K562 (cell line): ENCODE measurements around the gene POP7. TPM values are rescaled to one million over a fixed set of nuclear protein-coding genes. Genes with fewer than 3 reads are reported as not detected.
A peak's percentile ranks its signal among the peaks of the same experiment; 100 is the strongest.

Experiments
- ATAC-seq: fragments of 200-7000 bp; cut with Tn5 transposase; 3 replicates; pipeline ENCODE4 v1.9.1; 2020; ENCODE audit warnings: moderate library complexity
- BruUV-seq: library from RNA; stranded (reverse); fragments of 400-500 nt; replicated peaks from 2 replicates; lab custom pipeline; 2021; lab: Mats Ljungman, UMichigan
- CTCF ChIA-PET: fragments of 300-600 bp; formaldehyde crosslinking; extraction: SDS; loops from one replicate; lab custom pipeline; 2021; ENCODE audit warnings: low intra/inter-chr PET ratio; lab: Yijun Ruan, JAX
- POLR2A ChIA-PET: fragments of 300-600, 350-650 bp; sonication (Branson Sonifier 250); formaldehyde crosslinking; extraction: SDS; loops from one replicate; lab custom pipeline; 2021; ENCODE audit warnings: antibody characterized with exemption, inconsistent platforms; lab: Yijun Ruan, JAX
- DNase-seq, 4 experiments: peaks; one replicate each; pipeline versions ENCODE4 v3.0.0 to v3.0.0-alpha.2; 2011 to 2018; ENCODE audit warnings: low spot score in 3 of 4, mixed read lengths in 3 of 4; ENCODE audit errors: extremely low read depth in 1 of 4
- FAIRE-seq: peaks from 2 replicates; lab custom pipeline; 2011; peaks lifted over from hg19 to GRCh38; lab: Jason Lieb, UNC
- H2AFZ ChIP-seq: 2 replicates; pipeline ENCODE4 v1.6.0; 2011; ENCODE audit warnings: low read depth, low read length, control low read depth, inconsistent platforms
- H3K27ac ChIP-seq: fragments of 200-600 bp; 3 replicates; pipeline ENCODE4 v1.8.0; 2011; ENCODE audit warnings: low read depth, mild to moderate bottlenecking, control low read depth, inconsistent platforms, low read length, moderate library complexity, mixed read lengths; ENCODE audit errors: extremely low read depth
- H3K27me3 ChIP-seq, 2 experiments: fragments of 300-600 bp in 1 of 2; 2 replicates in 1 of 2; 3 replicates in 1 of 2; pipeline versions ENCODE4 v1.6.0 to v1.8.0; 2011; ENCODE audit warnings: inconsistent platforms in 2 of 2, low read length in 2 of 2, mild to moderate bottlenecking in 1 of 2, mixed read lengths in 1 of 2, moderate library complexity in 1 of 2; ENCODE audit not compliant: control insufficient read depth in 2 of 2, insufficient read depth in 2 of 2
- H3K36me3 ChIP-seq: fragments of 300-600 bp; 3 replicates; pipeline ENCODE4 v1.8.0; 2011; ENCODE audit warnings: mild to moderate bottlenecking, low read length, inconsistent platforms; ENCODE audit not compliant: control insufficient read depth, insufficient read depth
- H3K4me1 ChIP-seq, 2 experiments: fragments of 200-600 bp in 1 of 2; replicated peaks in 1 of 2; 2 replicates in 1 of 2; 3 replicates in 1 of 2; pipeline versions ENCODE4 v1.5.1 to v1.8.0; 2011; ENCODE audit warnings: inconsistent platforms in 2 of 2, low read length in 2 of 2, mild to moderate bottlenecking in 1 of 2, mixed read lengths in 1 of 2, moderate library complexity in 1 of 2; ENCODE audit not compliant: control insufficient read depth in 2 of 2, insufficient read depth in 2 of 2
- H3K4me2 ChIP-seq: 2 replicates; pipeline ENCODE4 v1.6.1; 2011; ENCODE audit warnings: low read length, control low read depth, inconsistent platforms, mixed read lengths; ENCODE audit not compliant: insufficient read depth
- H3K4me3 ChIP-seq: fragments of 200-600 bp; sonication (generic), shearing (Covaris generic); 2 replicates; pipeline ENCODE4 v1.5.1; 2016; ENCODE audit warnings: control low read depth, inconsistent platforms
- H3K79me2 ChIP-seq: fragments of 200-600 bp; 3 replicates; pipeline ENCODE4 v1.8.0; 2011; ENCODE audit warnings: low read length, inconsistent platforms; ENCODE audit not compliant: control insufficient read depth, insufficient read depth
- H3K9ac ChIP-seq, 2 experiments: 2 replicates each; pipeline versions ENCODE4 v1.6.0 to v1.6.1; 2011; ENCODE audit warnings: low read depth in 2 of 2, low read length in 2 of 2, control low read depth in 1 of 2, inconsistent platforms in 1 of 2, mild to moderate bottlenecking in 1 of 2, mixed read lengths in 1 of 2; ENCODE audit not compliant: insufficient read depth in 1 of 2
- H3K9me1 ChIP-seq: one replicate; pipeline ENCODE4 v1.6.0; 2011; ENCODE audit warnings: inconsistent platforms, mild to moderate bottlenecking, low read length, moderate library complexity; ENCODE audit not compliant: control insufficient read depth, insufficient read depth
- H3K9me3 ChIP-seq: replicated peaks from 2 replicates; pipeline ENCODE4 v1.5.1; 2011; ENCODE audit warnings: low read depth, low read length, inconsistent platforms; ENCODE audit not compliant: control insufficient read depth, insufficient read depth
- H4K20me1 ChIP-seq: replicated peaks from 2 replicates; pipeline ENCODE4 v1.6.1; 2011; ENCODE audit warnings: low read length, inconsistent platforms, mixed read lengths; ENCODE audit not compliant: control insufficient read depth, insufficient read depth
- HNRNPLL ChIP-seq: fragments of 200-400 bp; formaldehyde crosslinking; IDR thresholded peaks from 2 replicates; pipeline ENCODE4 v1.6.1; 2017; ENCODE audit warnings: low read length, low read depth, mild to moderate bottlenecking; ENCODE audit not compliant: poor library complexity, severe bottlenecking
- PTRF ChIP-seq: fragments of 450-650 bp; IDR thresholded peaks from 2 replicates; pipeline ENCODE4 v1.6.1; 2016; ENCODE audit warnings: mild to moderate bottlenecking, missing genetic modification characterization, missing compliant biosample characterization
- ZHX1 ChIP-seq: fragments of 150-350 bp; conservative IDR thresholded peaks from 2 replicates; pipeline ENCODE4 v1.6.1; 2014; ENCODE audit warnings: low read length
- ZNF121 ChIP-seq: sonication (generic); formaldehyde crosslinking; conservative IDR thresholded peaks from 2 replicates; pipeline ENCODE4 v1.8.0; 2022; ENCODE audit warnings: missing genetic modification reagents
- ZNF24 ChIP-seq: fragments of 450-650 bp; IDR thresholded peaks from 2 replicates; pipeline ENCODE4 v1.6.1; 2016
- WGBS: fragments of 100-300 bp; shearing (Covaris generic); methylation state at CpG from one replicate; pipeline ENCODE4 v1.1.6; 2016; ENCODE audit warnings: low coverage, mixed read lengths; ENCODE audit not compliant: insufficient coverage; ENCODE audit errors: missing lambda C conversion rate; 5-methylcytosine and 5-hydroxymethylcytosine counted together
- in situ Hi-C: fragments of 300-500 bp; cut with MboI; formaldehyde crosslinking; loops from 4 replicates; pipeline ENCODE4 v1.15.0; 2018; ENCODE audit warnings: inconsistent platforms, mixed read lengths
- intact Hi-C: fragments of 100-400 bp; cut with micrococcal nuclease; formaldehyde crosslinking; loops from 2 replicates; pipeline ENCODE4 v1.14.2; 2022
- polyA plus RNA-seq, 8 experiments: library from polyadenylated mRNA; depleted of rRNA in 4 of 8; stranded (reverse) in 5 of 8; unstranded in 3 of 8; fragments of >200 nt; fragmentation: Nextera tagmentation in 2 of 8; fragmentation: Illumina TruSeq in 1 of 8; extraction: Ambion mirVana in 2 of 8; extraction: Trizol in 1 of 8; gene quantifications; 2 replicates each; pipeline versions ENCODE4 v1.2.1 to v1.2.3, GENCODE V29; 2011 to 2014; ENCODE audit warnings: inconsistent platforms in 1 of 8, missing spikeins in 1 of 8
- total RNA-seq, 7 experiments: library from RNA; depleted of rRNA in 6 of 7; stranded (reverse); fragments of >200 nt in 6 of 7; fragmentation: Illumina TruSeq in 2 of 7; extraction: Trizol in 2 of 7; gene quantifications; 2 replicates each; pipeline versions ENCODE4 v1.2.1 to v1.2.3, GENCODE V29; 2011 to 2021; ENCODE audit warnings: low replicate concordance in 1 of 7

Gene POP7
- total and polyA plus RNA-seq, 9 of the 15 experiments (the other 6 are each of a cell fraction or from before 2014, with no cell fraction given) = 11.5 to 163 (median 68.9) TPM

DNA sequence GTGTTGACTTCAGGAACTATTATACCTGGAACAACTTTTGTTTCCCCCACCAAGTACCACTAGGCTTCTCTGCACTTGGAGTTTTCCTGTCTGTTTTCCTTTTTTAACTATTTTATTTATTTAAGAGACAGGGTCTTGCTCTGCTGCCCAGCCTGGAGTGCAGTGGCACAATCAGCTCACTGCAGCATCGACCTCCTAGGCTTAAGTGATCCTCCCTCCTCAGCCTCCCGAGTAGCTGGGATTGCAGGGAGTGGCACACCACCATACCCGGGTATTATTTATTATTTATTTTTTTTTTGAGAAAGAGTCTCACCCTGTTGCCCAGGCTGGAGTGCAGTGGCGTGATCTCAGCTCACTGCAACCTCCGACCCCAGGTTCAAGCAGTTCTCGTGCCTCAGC lies 9.8 kb upstream of the POP7 start:
- DNase-seq (no peak), FAIRE-seq (no peak), ATAC-seq (no peak)
- peaks cover 3% of the 10 kb centered on the region; the same call in 1 of the 3 replicates for H3K36me3 ChIP-seq
- no peaks in the 10 kb centered on the region for H3K9me1 ChIP-seq
- H3K9ac ChIP-seq = no peak overlapping the region
- H3K27ac ChIP-seq = no peak overlapping the region
- no peak overlapping the region for H3K4me3 ChIP-seq
- 58% methylated on average over 6 of the region's 6 CpGs for WGBS
- TF ChIP-seq ZNF24 (no peak), PTRF (tag) (no peak), ZHX1 (no peak), ZNF121 (CRISPR knock-in tag) (peak; percentile 87), HNRNPLL (no peak)
- H3K27me3 ChIP-seq = peaks cover 8 to 12% of the 10 kb centered on the region in 2 experiments
- H4K20me1 ChIP-seq = peaks cover 6% of the 10 kb centered on the region
- peak overlapping the region; percentile 48 for H2AFZ ChIP-seq
- H3K4me2 ChIP-seq = no peak overlapping the region
- intact Hi-C loops (no loop called here), in situ Hi-C loops (no loop called here)
- CTCF ChIA-PET = no interaction called here
- peaks cover 15 to 32% of the 10 kb centered on the region in 2 experiments for H3K4me1 ChIP-seq
- H3K79me2 ChIP-seq = peaks cover 26% of the 10 kb centered on the region
- BruUV-seq = no TSS peak
- no peaks in the 10 kb centered on the region for H3K9me3 ChIP-seq
- POLR2A ChIA-PET = interaction anchor here (0.6 to 2.0 kb wide), 5 partner anchors 10 to 362 kb away, joined by 3 to 7 read pairs (median 4); partner anchors contain the start of gene POP7
